ENCODE results near the gene CAMTA1. TPM values are rescaled to one million over a fixed set of nuclear protein-coding genes. Genes with fewer than 3 reads are reported as not detected.

CAMTA1 gene
- total RNA-seq, 2 experiments from 2014 or later, result 43.9 to 73.3 TPM

DNA sequence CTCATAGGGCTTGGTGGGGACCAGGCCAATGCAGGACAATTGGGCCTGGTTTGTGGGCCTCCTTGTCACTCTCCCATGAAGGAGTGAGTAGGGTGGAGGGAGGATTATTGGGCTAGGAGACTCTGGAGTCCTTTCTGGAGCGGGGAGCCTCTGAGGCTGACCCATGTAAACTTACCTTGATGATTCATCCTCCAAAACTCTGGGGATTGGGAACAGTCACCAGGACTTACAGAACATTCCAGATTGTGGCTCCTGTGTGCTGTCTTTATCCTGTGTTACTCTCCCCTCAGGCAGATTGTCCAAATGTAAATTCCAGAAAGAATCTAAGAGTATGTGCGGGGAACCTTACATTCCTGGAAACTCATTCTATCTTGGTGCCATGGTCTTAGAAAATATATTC, 197.6 kb downstream of the CAMTA1 start:
- Histone ChIP-seq H3K36me3 (ENCODE audit: insufficient read depth, low read length) (no peaks in the 10 kb centered on the region), H3K4me3 (ENCODE audit: low read depth, low read length, poor library complexity, severe bottlenecking) (no peak overlapping the region), H3K4me2 (ENCODE audit: low read length) (no peak overlapping the region), H2AFZ (ENCODE audit: low read length) (no peak overlapping the region), H3K27ac (ENCODE audit: low read depth, low read length, poor library complexity, severe bottlenecking) (no peak overlapping the region), H3K9me2 (ENCODE audit: insufficient read depth, low read length) (no peaks in the 10 kb centered on the region), H4K20me1 (ENCODE audit: insufficient read depth, low read length) (no peaks in the 10 kb centered on the region), H3K9me3 (ENCODE audit: low read length) (no peaks in the 10 kb centered on the region), H3K79me2 (ENCODE audit: insufficient read depth, low read depth, low read length) (no peaks in the 10 kb centered on the region), H3K4me1 (ENCODE audit: insufficient read depth, low read length, poor library complexity, severe bottlenecking) (no peaks in the 10 kb centered on the region)
- TF ChIP-seq, protein P1, sequence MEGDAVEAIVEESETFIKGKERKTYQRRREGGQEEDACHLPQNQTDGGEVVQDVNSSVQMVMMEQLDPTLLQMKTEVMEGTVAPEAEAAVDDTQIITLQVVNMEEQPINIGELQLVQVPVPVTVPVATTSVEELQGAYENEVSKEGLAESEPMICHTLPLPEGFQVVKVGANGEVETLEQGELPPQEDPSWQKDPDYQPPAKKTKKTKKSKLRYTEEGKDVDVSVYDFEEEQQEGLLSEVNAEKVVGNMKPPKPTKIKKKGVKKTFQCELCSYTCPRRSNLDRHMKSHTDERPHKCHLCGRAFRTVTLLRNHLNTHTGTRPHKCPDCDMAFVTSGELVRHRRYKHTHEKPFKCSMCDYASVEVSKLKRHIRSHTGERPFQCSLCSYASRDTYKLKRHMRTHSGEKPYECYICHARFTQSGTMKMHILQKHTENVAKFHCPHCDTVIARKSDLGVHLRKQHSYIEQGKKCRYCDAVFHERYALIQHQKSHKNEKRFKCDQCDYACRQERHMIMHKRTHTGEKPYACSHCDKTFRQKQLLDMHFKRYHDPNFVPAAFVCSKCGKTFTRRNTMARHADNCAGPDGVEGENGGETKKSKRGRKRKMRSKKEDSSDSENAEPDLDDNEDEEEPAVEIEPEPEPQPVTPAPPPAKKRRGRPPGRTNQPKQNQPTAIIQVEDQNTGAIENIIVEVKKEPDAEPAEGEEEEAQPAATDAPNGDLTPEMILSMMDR (conservative IDR thresholded peaks at IDR 0.05; ENCODE audit: low read length), result no peak
- no peak for TF ChIP-seq EZH2phosphoT487 (IDR thresholded peaks at IDR 0.05; ENCODE audit: borderline replicate concordance, low read depth, low read length)
- ChIA-PET POLR2A (no interaction called here), CTCF (ENCODE audit: unreplicated experiment) (no interaction called here)
- no TSS peak for BruUV-seq (replicated peaks)
- no peak for DNase-seq (ENCODE audit: low spot score)
- intact Hi-C loops (cut with micrococcal nuclease; ENCODE audit: unreplicated experiment), result no loop called here

DNA sequence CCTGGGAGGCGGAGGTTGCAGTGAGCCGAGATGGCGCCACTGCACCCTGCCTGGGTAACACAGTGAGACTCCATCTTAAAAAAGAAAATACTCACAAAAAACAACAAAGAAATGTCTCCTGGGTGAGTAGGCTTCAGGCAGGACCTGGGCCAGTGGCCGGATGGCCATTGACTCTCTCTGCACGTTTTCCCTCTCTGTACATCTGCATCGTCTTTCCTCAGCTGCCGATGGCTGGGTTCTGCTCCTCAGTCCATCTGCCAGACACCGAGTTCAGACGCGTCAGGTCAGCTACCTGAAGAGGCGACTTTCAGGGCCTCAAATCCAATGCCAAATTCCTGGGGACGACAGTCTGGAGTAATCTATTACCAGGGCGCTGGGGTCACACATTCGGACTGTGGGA, 199.3 kb downstream of the CAMTA1 start:
- intact Hi-C loops (cut with micrococcal nuclease; ENCODE audit: unreplicated experiment), result no loop called here
- Histone ChIP-seq H2AFZ (ENCODE audit: low read length) (no peak overlapping the region), H3K4me1 (ENCODE audit: insufficient read depth, low read length, poor library complexity, severe bottlenecking) (no peaks in the 10 kb centered on the region), H3K4me2 (ENCODE audit: low read length) (no peak overlapping the region), H3K79me2 (ENCODE audit: insufficient read depth, low read depth, low read length) (no peaks in the 10 kb centered on the region), H3K27ac (ENCODE audit: low read depth, low read length, poor library complexity, severe bottlenecking) (no peak overlapping the region), H4K20me1 (ENCODE audit: insufficient read depth, low read length) (no peaks in the 10 kb centered on the region), H3K9me2 (ENCODE audit: insufficient read depth, low read length) (no peaks in the 10 kb centered on the region), H3K4me3 (ENCODE audit: low read depth, low read length, poor library complexity, severe bottlenecking) (no peak overlapping the region), H3K9me3 (ENCODE audit: low read length) (no peaks in the 10 kb centered on the region), H3K36me3 (ENCODE audit: insufficient read depth, low read length) (no peaks in the 10 kb centered on the region)
- DNase-seq (ENCODE audit: low spot score), result no peak
- TF ChIP-seq, protein P1 (conservative IDR thresholded peaks at IDR 0.05; ENCODE audit: low read length), result no peak
- no peak for TF ChIP-seq EZH2phosphoT487 (IDR thresholded peaks at IDR 0.05; ENCODE audit: borderline replicate concordance, low read depth, low read length)
- ChIA-PET CTCF (ENCODE audit: unreplicated experiment) (no interaction called here), POLR2A (interaction anchor here (0.7 kb wide), 1 partner anchor 31 kb away, joined by 3 read pairs; no protein-coding TSS in a partner anchor)
- no TSS peak for BruUV-seq (replicated peaks)

DNA sequence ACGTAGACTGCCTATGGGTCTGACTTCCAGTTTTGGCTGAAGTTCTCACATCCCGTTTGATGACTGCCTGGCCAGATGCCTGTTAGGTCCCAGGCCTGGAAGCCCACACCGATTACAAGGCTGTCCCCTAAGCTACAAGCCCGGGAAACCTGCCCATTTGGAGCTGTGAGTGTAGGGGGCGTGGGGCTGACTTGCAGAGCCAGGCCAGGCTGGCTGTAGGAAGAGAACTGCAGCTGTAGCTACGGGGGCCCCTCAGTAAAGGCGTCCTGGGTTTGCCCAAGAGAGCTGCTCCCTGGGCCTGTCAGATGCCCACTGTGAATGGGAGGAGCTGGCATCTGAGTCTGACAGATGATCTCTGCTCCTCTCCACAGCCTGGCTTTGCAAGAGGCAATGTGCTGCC, 199.7 kb downstream of the CAMTA1 start:
- H3K27ac ChIP-seq (ENCODE audit: low read depth, low read length, poor library complexity, severe bottlenecking), result no peak overlapping the region
- H3K4me1 ChIP-seq (ENCODE audit: insufficient read depth, low read length, poor library complexity, severe bottlenecking), result no peaks in the 10 kb centered on the region
- no peak overlapping the region for H3K4me3 ChIP-seq (ENCODE audit: low read depth, low read length, poor library complexity, severe bottlenecking)
- no peaks in the 10 kb centered on the region for H3K9me3 ChIP-seq (ENCODE audit: low read length)
- no peaks in the 10 kb centered on the region for H3K79me2 ChIP-seq (ENCODE audit: insufficient read depth, low read depth, low read length)
- no TSS peak for BruUV-seq (replicated peaks)
- DNase-seq (ENCODE audit: low spot score), result no peak
- H2AFZ ChIP-seq (ENCODE audit: low read length), result no peak overlapping the region
- H4K20me1 ChIP-seq (ENCODE audit: insufficient read depth, low read length), result no peaks in the 10 kb centered on the region
- TF ChIP-seq, protein P1 (conservative IDR thresholded peaks at IDR 0.05; ENCODE audit: low read length), result no peak
- no peak for TF ChIP-seq EZH2phosphoT487 (IDR thresholded peaks at IDR 0.05; ENCODE audit: borderline replicate concordance, low read depth, low read length)
- CTCF ChIA-PET (ENCODE audit: unreplicated experiment), result no interaction called here
- no peak overlapping the region for H3K4me2 ChIP-seq (ENCODE audit: low read length)
- POLR2A ChIA-PET, result no interaction called here
- H3K36me3 ChIP-seq (ENCODE audit: insufficient read depth, low read length), result no peaks in the 10 kb centered on the region
- intact Hi-C loops (cut with micrococcal nuclease; ENCODE audit: unreplicated experiment), result no loop called here
- H3K9me2 ChIP-seq (ENCODE audit: insufficient read depth, low read length), result no peaks in the 10 kb centered on the region
